H1 (cell line): ENCODE measurements around the gene TGFBI. TPM values are rescaled to one million over a fixed set of nuclear protein-coding genes. Genes with fewer than 3 reads are reported as not detected.

ENCODE experiments used
- CTCF ChIA-PET: fragments of 300-600 bp; sonication (Branson Sonifier 250); formaldehyde crosslinking; loops from one replicate; lab custom pipeline; 2021; ENCODE audit not compliant: partially characterized antibody; lab: Charles Lee
- POLR2A ChIA-PET: fragments of 300-600 bp; sonication (Branson Sonifier 250); formaldehyde crosslinking; loops from one replicate; lab custom pipeline; 2021; ENCODE audit warnings: inconsistent platforms; ENCODE audit not compliant: partially characterized antibody; lab: Charles Lee
- DNase-seq, 2 experiments: peaks; one replicate each; pipeline versions ENCODE4 v3.0.0 to v3.0.0-alpha.2; 2010 to 2022; ENCODE audit warnings: low spot score in 2 of 2, low read depth in 1 of 2, mixed read lengths in 1 of 2
- FAIRE-seq: peaks from 2 replicates; lab custom pipeline; 2011; peaks lifted over from hg19 to GRCh38; lab: Jason Lieb, UNC
- H2AFZ ChIP-seq: 2 replicates; pipeline ENCODE4 v1.8.1; 2012; ENCODE audit warnings: low read length, inconsistent platforms
- H2AK5ac ChIP-seq: 2 replicates; pipeline ENCODE4 v1.6.1; 2013; ENCODE audit warnings: low read depth, low read length
- H2BK120ac ChIP-seq: replicated peaks from 2 replicates; pipeline ENCODE3; 2013; ENCODE audit warnings: low read depth, low read length, inconsistent platforms
- H2BK12ac ChIP-seq: 2 replicates; pipeline ENCODE4 v1.6.1; 2013; ENCODE audit warnings: low read depth, low read length
- H2BK15ac ChIP-seq: 2 replicates; pipeline ENCODE4 v1.6.1; 2013; ENCODE audit warnings: low read length
- H2BK20ac ChIP-seq: 2 replicates; pipeline ENCODE4 v1.6.1; 2013; ENCODE audit warnings: low read length
- H2BK5ac ChIP-seq: 2 replicates; pipeline ENCODE4 v1.6.1; 2013; ENCODE audit warnings: low read depth, low read length
- H3K14ac ChIP-seq: 2 replicates; pipeline ENCODE4 v1.6.1; 2013; ENCODE audit warnings: inconsistent platforms; ENCODE audit not compliant: insufficient read length
- H3K18ac ChIP-seq: 2 replicates; pipeline ENCODE4 v1.6.1; 2013; ENCODE audit warnings: low read length; ENCODE audit errors: extremely low read depth
- H3K23ac ChIP-seq: 2 replicates; pipeline ENCODE4 v1.6.1; 2013; ENCODE audit warnings: inconsistent platforms; ENCODE audit not compliant: insufficient read length
- H3K23me2 ChIP-seq: 2 replicates; pipeline ENCODE4 v1.6.1; 2013; ENCODE audit warnings: low read depth, low read length
- H3K27ac ChIP-seq: 2 replicates; pipeline ENCODE4 v1.6.1; 2011; ENCODE audit warnings: low read depth, low read length, inconsistent platforms
- H3K27me3 ChIP-seq, 4 experiments: replicated peaks in 1 of 4; 1 replicate in 1 of 4; 2 replicates in 3 of 4; pipeline versions ENCODE4 v1.6.1 to v1.8.1; 2011 to 2013; ENCODE audit warnings: low read length in 3 of 4, mild to moderate bottlenecking in 3 of 4, inconsistent platforms in 2 of 4, mixed read lengths in 2 of 4, moderate library complexity in 1 of 4; ENCODE audit not compliant: control insufficient read depth in 3 of 4, insufficient read depth in 3 of 4; ENCODE audit errors: extremely low read depth in 1 of 4
- H3K36me3 ChIP-seq, 4 experiments: 2 replicates each; pipeline versions ENCODE4 v1.6.1 to v1.8.1; 2011 to 2013; ENCODE audit warnings: mild to moderate bottlenecking in 4 of 4, low read length in 3 of 4, moderate library complexity in 2 of 4, control low read depth in 1 of 4, inconsistent platforms in 1 of 4; ENCODE audit not compliant: insufficient read depth in 4 of 4, control insufficient read depth in 2 of 4
- H3K4ac ChIP-seq: replicated peaks from 2 replicates; pipeline ENCODE3; 2013; ENCODE audit warnings: low read length, low read depth, mixed read lengths, inconsistent platforms; ENCODE audit not compliant: insufficient read length
- H3K4me1 ChIP-seq, 4 experiments: replicated peaks in 1 of 4; 1 replicate in 1 of 4; 2 replicates in 3 of 4; pipeline versions ENCODE4 v1.6.1 to v1.8.1; 2011 to 2013; ENCODE audit warnings: low read length in 3 of 4, inconsistent platforms in 2 of 4, mixed read lengths in 1 of 4; ENCODE audit not compliant: insufficient read depth in 4 of 4, control insufficient read depth in 3 of 4
- H3K4me2 ChIP-seq, 2 experiments: 2 replicates each; pipeline versions ENCODE4 v1.6.1 to v1.8.1; 2011 to 2013; ENCODE audit warnings: low read depth in 2 of 2, low read length in 2 of 2, control low read depth in 1 of 2, inconsistent platforms in 1 of 2, mild to moderate bottlenecking in 1 of 2; ENCODE audit not compliant: insufficient read depth in 1 of 2
- H3K4me3 ChIP-seq, 4 experiments: fragments of 200-600, 300-600 bp in 1 of 4; sonication (generic), shearing (Covaris generic), sonication (Bioruptor Twin) in 1 of 4; 2 replicates each; pipeline versions ENCODE4 v1.5.1 to v1.8.1; 2011 to 2016; ENCODE audit warnings: low read length in 4 of 4, low read depth in 3 of 4, control low read depth in 2 of 4, inconsistent platforms in 2 of 4, mild to moderate bottlenecking in 2 of 4, mixed read lengths in 1 of 4, moderate library complexity in 1 of 4; ENCODE audit not compliant: insufficient read depth in 2 of 4; ENCODE audit errors: extremely low read depth in 1 of 4
- H3K56ac ChIP-seq: replicated peaks from 2 replicates; pipeline ENCODE3; 2013; ENCODE audit warnings: low read depth, mild to moderate bottlenecking, mixed read lengths, low read length, inconsistent platforms; ENCODE audit not compliant: insufficient read length
- H3K79me1 ChIP-seq: 2 replicates; pipeline ENCODE4 v1.6.1; 2013; ENCODE audit warnings: low read depth, low read length, control low read depth
- H3K79me2 ChIP-seq, 2 experiments: 2 replicates each; pipeline versions ENCODE4 v1.6.1 to v1.8.1; 2012 to 2013; ENCODE audit warnings: low read length in 2 of 2, mild to moderate bottlenecking in 2 of 2, inconsistent platforms in 1 of 2; ENCODE audit not compliant: insufficient read depth in 2 of 2, control insufficient read depth in 1 of 2
- H3K9ac ChIP-seq, 4 experiments: replicated peaks in 1 of 4; 1 replicate in 1 of 4; 2 replicates in 3 of 4; pipeline versions ENCODE4 v1.6.1 to v1.8.1; 2011 to 2013; ENCODE audit warnings: low read depth in 3 of 4, low read length in 3 of 4, control low read depth in 2 of 4, mild to moderate bottlenecking in 2 of 4, moderate library complexity in 2 of 4, inconsistent platforms in 1 of 4; ENCODE audit errors: extremely low read depth in 1 of 4
- H3K9me3 ChIP-seq, 2 experiments: 2 replicates each; pipeline versions ENCODE4 v1.6.1 to v1.8.1; 2012 to 2013; ENCODE audit warnings: mild to moderate bottlenecking in 2 of 2, moderate library complexity in 2 of 2, control low read depth in 1 of 2, inconsistent platforms in 1 of 2, low read depth in 1 of 2, low read length in 1 of 2, mixed read lengths in 1 of 2; ENCODE audit not compliant: insufficient read depth in 2 of 2
- H4K20me1 ChIP-seq, 2 experiments: replicated peaks in 1 of 2; 2 replicates each; pipeline versions ENCODE3 to v1.8.1; 2011 to 2013; ENCODE audit warnings: inconsistent platforms in 2 of 2, low read length in 2 of 2, mild to moderate bottlenecking in 1 of 2; ENCODE audit not compliant: insufficient read depth in 2 of 2, control insufficient read depth in 1 of 2
- H4K5ac ChIP-seq: 2 replicates; pipeline ENCODE4 v1.6.1; 2013; ENCODE audit warnings: low read length, low read depth, mixed read lengths, inconsistent platforms; ENCODE audit not compliant: insufficient read length
- H4K8ac ChIP-seq: 2 replicates; pipeline ENCODE4 v1.8.0; 2013; ENCODE audit warnings: mild to moderate bottlenecking, moderate library complexity, low read length, inconsistent platforms; ENCODE audit not compliant: insufficient read depth; ENCODE audit errors: extremely low read depth
- H4K91ac ChIP-seq: replicated peaks from 2 replicates; pipeline ENCODE3; 2013; ENCODE audit warnings: low read length, mixed read lengths, inconsistent platforms; ENCODE audit not compliant: insufficient read length
- BACH1 ChIP-seq: IDR thresholded peaks from 2 replicates; pipeline ENCODE4 v1.6.1; 2012; ENCODE audit warnings: low read length, improper control_type of control experiment
- CBX8 ChIP-seq: fragments of 300-800, 300-1000 bp; sonication (generic); IDR thresholded peaks from 2 replicates; pipeline ENCODE4 v1.7.1; 2016; ENCODE audit warnings: low read depth, low read length, borderline replicate concordance
- CREB1 ChIP-seq: IDR thresholded peaks from 2 replicates; pipeline ENCODE4 v1.6.1; 2012; ENCODE audit warnings: inconsistent platforms
- CTBP2 ChIP-seq: IDR thresholded peaks from 2 replicates; pipeline ENCODE4 v1.7.0; 2011; ENCODE audit warnings: borderline replicate concordance, mild to moderate bottlenecking, moderate library complexity, mixed read lengths, low read length; ENCODE audit not compliant: insufficient read depth, insufficient read length
- E2F6 ChIP-seq: IDR thresholded peaks from 2 replicates; pipeline ENCODE4 v1.6.1; 2012; ENCODE audit warnings: inconsistent platforms
- HDAC6 ChIP-seq: IDR thresholded peaks from one replicate; pipeline ENCODE4 v1.7.1; 2012; ENCODE audit warnings: low read depth, mild to moderate bottlenecking, inconsistent platforms, low read length, moderate library complexity
- KDM5A ChIP-seq: fragments of 200-600 bp; IDR thresholded peaks from 2 replicates; pipeline ENCODE4 v1.7.1; 2012; ENCODE audit warnings: mild to moderate bottlenecking, low read length, inconsistent platforms, mixed read lengths
- NANOG ChIP-seq: IDR thresholded peaks from 2 replicates; pipeline ENCODE4 v1.6.1; 2011; ENCODE audit warnings: low read length, low read depth, mild to moderate bottlenecking, inconsistent platforms; ENCODE audit not compliant: insufficient read depth, poor library complexity, severe bottlenecking
- NRF1 ChIP-seq: IDR thresholded peaks from 2 replicates; pipeline ENCODE4 v1.6.1; 2011; ENCODE audit warnings: mild to moderate bottlenecking, low read depth, low read length, improper control_type of control experiment
- POLR2AphosphoS5 ChIP-seq: IDR thresholded peaks from 2 replicates; pipeline ENCODE4 v1.6.1; 2011; ENCODE audit warnings: low read depth, low read length
- RAD21 ChIP-seq, 2 experiments: IDR thresholded peaks in 1 of 2; conservative IDR thresholded peaks in 1 of 2; 2 replicates each; pipeline ENCODE4 v1.6.1; 2011; ENCODE audit warnings: low read depth in 2 of 2, low read length in 2 of 2, improper control_type of control experiment in 1 of 2, inconsistent platforms in 1 of 2, mild to moderate bottlenecking in 1 of 2, moderate library complexity in 1 of 2
- RXRA ChIP-seq: IDR thresholded peaks from 2 replicates; pipeline ENCODE4 v1.6.1; 2011; ENCODE audit warnings: low read depth, mild to moderate bottlenecking, low read length, moderate library complexity; ENCODE audit not compliant: insufficient read depth
- SIN3A ChIP-seq, 2 experiments: IDR thresholded peaks in 1 of 2; conservative IDR thresholded peaks in 1 of 2; 2 replicates each; pipeline ENCODE4 v1.6.1; 2011 to 2012; ENCODE audit warnings: low read length in 2 of 2, improper control_type of control experiment in 1 of 2, low read depth in 1 of 2, mild to moderate bottlenecking in 1 of 2
- TBP ChIP-seq: IDR thresholded peaks from 2 replicates; pipeline ENCODE4 v1.6.1; 2011; ENCODE audit warnings: low read depth, low read length, improper control_type of control experiment
- WGBS, 2 experiments: shearing (Covaris generic) in 1 of 2; methylation state at CpG; one replicate each; pipeline versions ENCODE4 v1.1.6 to v1.1.7; 2013 to 2015; ENCODE audit warnings: low lambda C conversion rate in 2 of 2, mixed read lengths in 2 of 2, inconsistent platforms in 1 of 2, low coverage in 1 of 2, missing lambda C conversion rate in 1 of 2; ENCODE audit not compliant: insufficient replicate concordance in 2 of 2, insufficient coverage in 1 of 2, insufficient read length in 1 of 2; ENCODE audit errors: extremely low coverage in 1 of 2, missing lambda C conversion rate in 1 of 2; 5-methylcytosine and 5-hydroxymethylcytosine counted together
- polyA plus RNA-seq, 7 experiments: library from polyadenylated mRNA; depleted of rRNA in 3 of 7; stranded (reverse) in 5 of 7; unstranded in 2 of 7; fragments of >200 nt in 5 of 7; fragments of 200-250 nt in 2 of 7; gene quantifications; 1 replicate in 5 of 7; 2 replicates in 1 of 7; 4 replicates in 1 of 7; pipeline versions ENCODE4 v1.2.1 to v1.2.3, GENCODE V29; 2011 to 2013; ENCODE audit warnings: missing spikeins in 2 of 7, mixed read lengths in 2 of 7
- total RNA-seq: library from RNA; stranded (reverse); fragmentation: NEBNext Ultra II Directional; extraction: Animal tissue kit (Norgen Biotek cat#: 25700); gene quantifications from 2 replicates; pipeline ENCODE4 v1.2.1, GENCODE V29; 2021

Gene TGFBI
- total and polyA plus RNA-seq, 2 of the 8 experiments (the other 6 are each of a cell fraction or from before 2014, with no cell fraction given), result 6.0 to 8.5 TPM

GRCh38 chr5:136056336-136056735, 27.5 kb downstream of the TGFBI start:
- no peak for FAIRE-seq
- no peaks in the 10 kb centered on the region for H3K9me3 ChIP-seq
- no peak overlapping the region for H4K91ac ChIP-seq
- H3K56ac ChIP-seq, result no peak overlapping the region
- no peak overlapping the region for H2AK5ac ChIP-seq
- no peak for DNase-seq
- no peak for TF ChIP-seq CTBP2
- TF ChIP-seq HDAC6, result no peak
- TF ChIP-seq NANOG, result no peak
- TF ChIP-seq E2F6, result no peak
- TF ChIP-seq CREB1, result no peak
- no peak for TF ChIP-seq BACH1
- no peak for TF ChIP-seq POLR2AphosphoS5
- no peak for TF ChIP-seq CBX8
- TF ChIP-seq RAD21 (IDR thresholded peaks at IDR 0.05 in 1 of 2, conservative IDR thresholded peaks at IDR 0.05 in 1 of 2; ENCODE audit: low read depth in 2 of 2, low read length in 2 of 2), result no peak
- TF ChIP-seq SIN3A (conservative IDR thresholded peaks at IDR 0.05 in 1 of 2, IDR thresholded peaks at IDR 0.05 in 1 of 2; ENCODE audit: low read depth in 1 of 2, low read length in 2 of 2), result no peak
- TF ChIP-seq TBP, result no peak
- no peak for TF ChIP-seq KDM5A
- TF ChIP-seq RXRA, result no peak
- TF ChIP-seq NRF1, result no peak
- no peak overlapping the region for H3K18ac ChIP-seq
- no peak overlapping the region for H3K4ac ChIP-seq
- H3K9ac ChIP-seq, result no peak overlapping the region
- H3K4me1 ChIP-seq, result peaks cover 0 to 7% (median 1%) of the 10 kb centered on the region in 4 experiments; a peak in 3 of 7 replicates
- no peak overlapping the region for H3K23ac ChIP-seq
- no peak overlapping the region for H2BK12ac ChIP-seq
- H3K23me2 ChIP-seq, result no peaks in the 10 kb centered on the region
- no peak overlapping the region for H2BK15ac ChIP-seq
- no peaks in the 10 kb centered on the region for H3K79me2 ChIP-seq
- H2AFZ ChIP-seq, result no peak overlapping the region
- no peak overlapping the region for H4K8ac ChIP-seq
- no peaks in the 10 kb centered on the region for H3K27me3 ChIP-seq
- no peak overlapping the region for H2BK20ac ChIP-seq
- ChIA-PET CTCF (interaction anchor here (0.6 to 5.6 kb wide), 21 partner anchors 8 to 581 kb away, joined by 3 to 30 read pairs (median 6); partner anchors contain the start of gene TGFBI), POLR2A (no interaction called here)
- no peak overlapping the region for H3K14ac ChIP-seq
- no peak overlapping the region for H4K5ac ChIP-seq
- H3K36me3 ChIP-seq, result no peaks in the 10 kb centered on the region
- no peaks in the 10 kb centered on the region for H4K20me1 ChIP-seq
- no peaks in the 10 kb centered on the region for H3K79me1 ChIP-seq
- H3K4me3 ChIP-seq, result no peak overlapping the region
- no peak overlapping the region for H3K4me2 ChIP-seq
- no peak overlapping the region for H3K27ac ChIP-seq
- H2BK120ac ChIP-seq, result no peak overlapping the region
- H2BK5ac ChIP-seq, result no peak overlapping the region
- 88% methylated on average over 5 of the region's 5 CpGs; no CpG with 5 or more reads in 1 of the 2 experiments for WGBS, 2 experiments
